Ovary (tissue), 9 donors: Measurements from ENCODE around the gene BMP2K. TPM values are rescaled to one million over a fixed set of nuclear protein-coding genes. Genes with fewer than 3 reads are reported as not detected.

Experiments
- DNase-seq, 5 donors: peaks; one replicate each; pipeline ENCODE4 v3.0.0-alpha.2; 2019 to 2020
- H3K27ac ChIP-seq, 2 donors: fragments of 200-600 bp; one replicate each; pipeline versions ENCODE4 v1.5.1 to v1.8.0; 2019 to 2022
- H3K27me3 ChIP-seq: fragments of 200-600 bp; one replicate; pipeline ENCODE4 v1.8.0; 2022
- H3K36me3 ChIP-seq: fragments of 200-600 bp; sonication (generic); one replicate; pipeline ENCODE4 v1.5.1; 2019
- H3K4me1 ChIP-seq: one replicate; pipeline ENCODE4 v1.8.1; 2013; ENCODE audit warnings: mild to moderate bottlenecking, moderate library complexity; ENCODE audit not compliant: insufficient read depth
- H3K4me3 ChIP-seq: fragments of 200-600 bp; sonication (generic); one replicate; pipeline ENCODE4 v1.5.1; 2017
- H3K9me3 ChIP-seq, 2 donors: fragments of 200-600 bp in 1 of 2; sonication (generic) in 1 of 2; one replicate each; pipeline versions ENCODE4 v1.5.1 to v1.8.1; 2013 to 2019; ENCODE audit warnings: mild to moderate bottlenecking in 1 of 2, moderate library complexity in 1 of 2
- CTCF ChIP-seq, 3 donors: fragments of 450-650 bp in 2 of 3; fragments of 200-600 bp in 1 of 3; IDR thresholded peaks; one replicate each; pipeline versions ENCODE4 v1.5.1 to v1.8.0; 2016 to 2022; ENCODE audit warnings: antibody characterized with exemption in 3 of 3, mild to moderate bottlenecking in 1 of 3
- EP300 ChIP-seq: sonication (generic); formaldehyde crosslinking; IDR thresholded peaks from one replicate; pipeline ENCODE4 v1.6.1; 2017; ENCODE audit warnings: antibody characterized with exemption
- POLR2A ChIP-seq: fragments of 450-650 bp; IDR thresholded peaks from one replicate; pipeline ENCODE4 v1.6.1; 2017; ENCODE audit warnings: antibody characterized with exemption, mild to moderate bottlenecking, moderate library complexity
- WGBS, 3 donors: extraction: QIAGEN DNeasy Blood & Tissue Kit in 1 of 3; methylation state at CpG; one replicate each; pipeline versions ENCODE4 v1.1.5 to v1.1.7; 2013 to 2017; 5-methylcytosine and 5-hydroxymethylcytosine counted together
- intact Hi-C, 4 donors: fragments of 100-400 bp; cut with DNase I; formaldehyde crosslinking; loops; one replicate each; pipeline versions ENCODE4 v1.11.0 to v1.15.1; 2022 to 2023
- polyA plus RNA-seq, 2 donors: library from polyadenylated mRNA; stranded (reverse); fragments of 200-250 nt in 1 of 2; fragments of 350-450 nt in 1 of 2; fragmentation: Illumina TruSeq in 1 of 2; extraction: RNeasy Lipid Tissue Mini Kit (QIAGEN cat#74804) in 1 of 2; gene quantifications; one replicate each; pipeline ENCODE4 v1.2.3, GENCODE V29; 2013 to 2014
- total RNA-seq, 7 donors: library from RNA; depleted of rRNA in 2 of 7; stranded (reverse); fragments of >200 nt in 2 of 7; fragmentation: NEBNext Ultra II Directional in 3 of 7; extraction: Animal tissue kit (Norgen Biotek cat#: 25700) in 3 of 7; gene quantifications; one replicate each; pipeline versions ENCODE4 v1.1.0 to v1.2.4, GENCODE V29; 2016 to 2023
- donor health status: DM: no; HTN: no; CAD: no; lungs with moderate emphysema.
- donor health status: DM: no; HTN: no; CAD: no.
- donor health status: Bipolar disorder and iron deficiency.
- donor health status: DM: yes; HTN: yes; CAD: no.
- donor health status: DM: no; HTN: no; CAD: no.
- donor health status: DM: yes; HTN: yes; CAD: no.

The BMP2K gene
- total and polyA plus RNA-seq, 9 donors: 4.8 to 57.3 (median 21.2) TPM

DNA sequence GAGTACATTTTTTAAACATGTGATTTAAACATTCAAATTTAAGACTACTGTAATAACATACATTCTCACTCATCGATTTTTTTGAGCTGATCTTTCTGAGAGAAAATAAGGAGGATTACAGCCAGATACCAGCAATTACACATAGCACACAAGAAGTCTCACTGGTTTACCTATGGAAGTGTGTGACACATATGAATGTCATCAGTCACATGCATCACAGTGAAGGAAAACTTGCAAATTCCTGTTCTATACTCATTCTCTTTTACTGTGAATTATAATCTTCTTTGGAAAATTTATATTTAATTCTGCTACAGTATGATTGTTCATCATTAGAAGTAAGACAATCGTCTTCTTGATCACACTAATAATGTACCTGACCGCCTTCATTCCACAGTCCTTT, 21.3 kb upstream of the BMP2K start:
- no peak for DNase-seq
- no peak overlapping the region for H3K27ac ChIP-seq
- no peaks in the 10 kb centered on the region for H3K36me3 ChIP-seq
- no peak overlapping the region for H3K4me3 ChIP-seq
- no peaks in the 10 kb centered on the region for H3K4me1 ChIP-seq
- no peaks in the 10 kb centered on the region for H3K27me3 ChIP-seq
- 80 to 88% (median 88%) methylated on average over 3 of the region's 3 CpGs for WGBS, 3 donors
- intact Hi-C loops: no loop called here
- no peak for TF ChIP-seq POLR2A
- TF ChIP-seq EP300: no peak
- TF ChIP-seq CTCF (IDR thresholded peaks at IDR 0.05): no peak
- H3K9me3 ChIP-seq: no peaks in the 10 kb centered on the region

DNA sequence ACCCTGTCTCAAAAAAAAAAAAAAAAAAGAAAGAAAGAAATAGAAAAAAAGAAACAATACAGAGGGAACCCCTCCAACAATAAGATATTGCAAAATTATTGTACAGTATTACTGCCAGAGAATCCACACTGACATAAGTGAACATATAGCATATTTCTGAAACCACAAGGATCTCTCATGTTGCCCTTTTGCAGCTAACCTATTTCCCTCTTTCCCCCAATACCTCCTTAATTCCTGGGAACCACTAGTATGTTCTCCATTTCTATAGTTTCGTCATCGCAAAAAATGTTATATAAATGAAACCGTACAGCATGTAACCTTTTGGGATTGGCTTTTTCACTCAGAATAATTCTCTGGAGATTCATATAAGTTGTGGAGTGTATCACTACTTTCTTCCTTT, 20.0 kb upstream of the BMP2K start:
- intact Hi-C loops: no loop called here
- no peak for DNase-seq
- Histone ChIP-seq H3K27ac (no peak overlapping the region), H3K27me3 (no peaks in the 10 kb centered on the region), H3K4me3 (no peak overlapping the region), H3K9me3 (no peaks in the 10 kb centered on the region), H3K4me1 (no peaks in the 10 kb centered on the region), H3K36me3 (no peaks in the 10 kb centered on the region)
- no peak for TF ChIP-seq CTCF (IDR thresholded peaks at IDR 0.05)
- TF ChIP-seq POLR2A: no peak
- TF ChIP-seq EP300: no peak
- WGBS, 3 donors: 83 to 93% (median 92%) methylated on average over 3 of the region's 3 CpGs

DNA sequence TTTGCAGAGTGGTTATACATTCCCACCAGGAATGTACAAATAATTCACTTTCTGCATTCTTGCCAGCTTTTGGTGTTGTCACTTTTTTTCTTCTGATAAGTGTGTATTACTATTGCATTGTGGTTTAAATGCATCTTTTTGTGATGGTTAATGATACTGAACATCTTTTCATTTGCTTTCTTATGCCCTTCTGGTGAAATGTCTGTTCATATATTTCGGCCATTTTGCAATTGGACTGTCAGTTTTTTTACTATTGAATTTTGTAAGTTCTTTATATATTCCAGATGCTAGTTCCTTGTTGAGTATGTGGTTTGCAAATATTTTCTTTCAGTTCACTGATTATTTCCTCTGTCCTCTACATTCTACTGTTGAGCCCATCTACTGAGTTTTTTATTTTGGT, 19.4 kb upstream of the BMP2K start:
- DNase-seq: no peak
- H3K4me1 ChIP-seq: no peaks in the 10 kb centered on the region
- H3K36me3 ChIP-seq: no peaks in the 10 kb centered on the region
- intact Hi-C loops: no loop called here
- TF ChIP-seq POLR2A: no peak
- no peak for TF ChIP-seq CTCF (IDR thresholded peaks at IDR 0.05)
- TF ChIP-seq EP300: no peak
- no peaks in the 10 kb centered on the region for H3K27me3 ChIP-seq
- H3K9me3 ChIP-seq: no peaks in the 10 kb centered on the region
- WGBS, 3 donors: 95 to 100% (median 96%) methylated on average over 1 of the region's 1 CpG
- no peak overlapping the region for H3K4me3 ChIP-seq
- H3K27ac ChIP-seq: no peak overlapping the region

DNA sequence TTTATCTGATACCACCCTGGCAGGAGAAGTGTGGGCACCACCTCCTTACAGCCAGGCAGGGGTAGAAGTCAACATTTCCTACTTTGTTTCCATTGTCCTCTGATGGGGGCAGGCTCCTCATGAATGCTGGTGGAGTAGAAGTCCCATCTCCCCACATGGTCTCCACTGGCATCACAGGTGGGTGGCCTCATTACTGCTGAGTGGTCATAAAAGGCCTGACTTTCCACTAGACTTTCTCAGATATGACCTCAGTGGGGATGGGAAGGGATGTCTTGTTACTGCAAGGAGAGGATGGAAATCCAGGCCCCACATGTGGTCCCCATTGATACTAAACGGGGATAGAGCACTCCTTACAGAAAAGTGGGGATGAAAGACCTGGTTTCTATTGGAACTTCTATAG, 18.6 kb upstream of the BMP2K start:
- Histone ChIP-seq H3K4me3 (no peak overlapping the region), H3K36me3 (no peaks in the 10 kb centered on the region), H3K27ac (no peak overlapping the region), H3K4me1 (no peaks in the 10 kb centered on the region), H3K27me3 (no peaks in the 10 kb centered on the region), H3K9me3 (no peaks in the 10 kb centered on the region)
- no peak for TF ChIP-seq EP300
- no peak for TF ChIP-seq POLR2A
- TF ChIP-seq CTCF (IDR thresholded peaks at IDR 0.05): no peak
- DNase-seq: no peak
- WGBS, 3 donors: 87 to 95% (median 88%) methylated on average over 1 of the region's 1 CpG
- intact Hi-C loops: no loop called here

- no peak for TF ChIP-seq CTCF (IDR thresholded peaks at IDR 0.05)
- TF ChIP-seq POLR2A: no peak
- TF ChIP-seq EP300: no peak
- H3K9me3 ChIP-seq: no peaks in the 10 kb centered on the region
- H3K27me3 ChIP-seq: no peaks in the 10 kb centered on the region
- 91 to 97% (median 93%) methylated on average over 1 of the region's 1 CpG for whole genome bisulfite sequencing, 3 donors
- H3K4me3 ChIP-seq: no peak overlapping the region
- DNase-seq: no peak
- intact Hi-C loops: no loop called here
- H3K36me3 ChIP-seq: no peaks in the 10 kb centered on the region
- no peak overlapping the region for H3K27ac ChIP-seq
- no peaks in the 10 kb centered on the region for H3K4me1 ChIP-seq
Observed at GRCh38 chr4:78758085-78758484, 18.1 kb upstream of the BMP2K start.
